Measurements from ENCODE around the gene ADAMTS6. TPM values are rescaled to one million over a fixed set of nuclear protein-coding genes. Genes with fewer than 3 reads are reported as not detected.

The ADAMTS6 gene
- total and polyA plus RNA-seq, 2 experiments from 2014 or later: 3.4 to 21.0 TPM

DNA sequence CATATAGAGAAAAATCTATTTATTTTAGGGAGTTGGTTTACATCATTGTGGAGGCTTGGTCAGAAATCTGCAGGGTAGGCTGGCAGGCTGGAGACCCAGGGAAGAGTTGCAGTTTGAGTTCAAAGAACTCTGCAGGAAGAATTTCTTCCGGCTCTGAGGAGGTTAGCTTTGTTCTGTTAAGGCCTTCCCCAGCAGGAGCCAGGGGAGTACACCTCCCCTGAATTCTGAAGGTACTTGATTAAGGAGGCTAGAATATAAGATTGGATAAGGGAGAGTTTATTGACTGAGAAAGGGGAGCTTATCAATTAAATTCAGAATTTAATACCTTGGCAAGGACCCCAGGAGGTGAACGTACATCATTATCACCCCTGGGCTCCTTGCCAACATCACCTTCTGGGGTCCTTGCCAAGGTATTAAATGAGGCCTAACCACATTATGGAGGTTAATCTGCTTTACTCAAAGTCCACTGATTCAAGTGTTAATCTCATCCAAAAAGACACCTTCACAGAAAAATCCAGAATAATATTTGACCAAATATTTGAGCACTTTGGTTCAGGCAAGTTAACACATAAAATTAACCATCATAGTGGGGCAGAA is 361.3 kb downstream of the ADAMTS6 start:
- Histone ChIP-seq H3K4me1 (ENCODE audit: insufficient read depth) (no peaks in the 10 kb centered on the region), H3K36me3 (replicated peaks; ENCODE audit: insufficient read depth, low read depth) (no peaks in the 10 kb centered on the region), H3K27ac (no peak overlapping the region), H2AFZ (no peak overlapping the region), H3K9me2 (replicated peaks; ENCODE audit: insufficient read depth) (no peaks in the 10 kb centered on the region), H4K20me1 (ENCODE audit: insufficient read depth, poor library complexity, severe bottlenecking) (no peaks in the 10 kb centered on the region), H3K4me2 (no peak overlapping the region), H3K4me3 (no peak overlapping the region), H3K27me3 (no peaks in the 10 kb centered on the region), H3K79me2 (no peaks in the 10 kb centered on the region), H3K9me3 (ENCODE audit: low read depth) (no peaks in the 10 kb centered on the region)
- TF ChIP-seq EZH2phosphoT487 (IDR thresholded peaks at IDR 0.05; ENCODE audit: low read depth, severe bottlenecking, unreplicated experiment) (no peak), EZH2 (IDR thresholded peaks at IDR 0.05; ENCODE audit: borderline replicate concordance) (no peak)
- TF ChIP-seq, protein P1, sequence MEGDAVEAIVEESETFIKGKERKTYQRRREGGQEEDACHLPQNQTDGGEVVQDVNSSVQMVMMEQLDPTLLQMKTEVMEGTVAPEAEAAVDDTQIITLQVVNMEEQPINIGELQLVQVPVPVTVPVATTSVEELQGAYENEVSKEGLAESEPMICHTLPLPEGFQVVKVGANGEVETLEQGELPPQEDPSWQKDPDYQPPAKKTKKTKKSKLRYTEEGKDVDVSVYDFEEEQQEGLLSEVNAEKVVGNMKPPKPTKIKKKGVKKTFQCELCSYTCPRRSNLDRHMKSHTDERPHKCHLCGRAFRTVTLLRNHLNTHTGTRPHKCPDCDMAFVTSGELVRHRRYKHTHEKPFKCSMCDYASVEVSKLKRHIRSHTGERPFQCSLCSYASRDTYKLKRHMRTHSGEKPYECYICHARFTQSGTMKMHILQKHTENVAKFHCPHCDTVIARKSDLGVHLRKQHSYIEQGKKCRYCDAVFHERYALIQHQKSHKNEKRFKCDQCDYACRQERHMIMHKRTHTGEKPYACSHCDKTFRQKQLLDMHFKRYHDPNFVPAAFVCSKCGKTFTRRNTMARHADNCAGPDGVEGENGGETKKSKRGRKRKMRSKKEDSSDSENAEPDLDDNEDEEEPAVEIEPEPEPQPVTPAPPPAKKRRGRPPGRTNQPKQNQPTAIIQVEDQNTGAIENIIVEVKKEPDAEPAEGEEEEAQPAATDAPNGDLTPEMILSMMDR (IDR thresholded peaks at IDR 0.05; ENCODE audit: poor library complexity): no peak
- 67% methylated on average over 2 of the region's 2 CpGs for WGBS (ENCODE audit: low lambda C conversion rate, missing lambda C conversion rate)
- no peak for DNase-seq (ENCODE audit: low spot score)

DNA sequence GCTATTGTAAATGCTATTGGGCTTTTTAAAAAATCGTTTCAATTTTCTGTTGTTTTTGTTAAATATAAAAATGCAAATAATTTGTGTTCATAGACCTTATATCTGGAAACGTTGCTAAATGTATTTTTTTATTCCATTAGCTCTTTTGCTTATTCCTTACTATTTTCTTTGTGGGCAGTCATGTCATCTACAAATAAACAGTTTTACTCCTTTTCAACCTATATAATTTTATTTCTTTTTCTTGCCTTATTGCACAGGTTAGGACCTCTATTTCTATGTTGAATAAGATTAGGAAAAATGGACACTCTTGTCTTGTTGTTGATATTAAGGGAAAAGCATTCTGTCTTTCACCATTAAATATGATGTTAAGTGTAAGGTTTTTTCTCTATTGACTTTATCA is 364.2 kb downstream of the ADAMTS6 start:
- Histone ChIP-seq H2AFZ (no peak overlapping the region), H3K27me3 (no peaks in the 10 kb centered on the region), H3K4me3 (no peak overlapping the region), H3K79me2 (no peaks in the 10 kb centered on the region), H3K36me3 (replicated peaks; ENCODE audit: insufficient read depth, low read depth) (no peaks in the 10 kb centered on the region), H4K20me1 (ENCODE audit: insufficient read depth, poor library complexity, severe bottlenecking) (no peaks in the 10 kb centered on the region), H3K27ac (no peak overlapping the region), H3K9me2 (replicated peaks; ENCODE audit: insufficient read depth) (no peaks in the 10 kb centered on the region), H3K9me3 (ENCODE audit: low read depth) (no peaks in the 10 kb centered on the region), H3K4me1 (ENCODE audit: insufficient read depth) (no peaks in the 10 kb centered on the region), H3K4me2 (no peak overlapping the region)
- DNase-seq (ENCODE audit: low spot score): no peak
- 84% methylated on average over 2 of the region's 2 CpGs for WGBS (ENCODE audit: low lambda C conversion rate, missing lambda C conversion rate)
- TF ChIP-seq, protein P1 (IDR thresholded peaks at IDR 0.05; ENCODE audit: poor library complexity): no peak
- TF ChIP-seq EZH2 (IDR thresholded peaks at IDR 0.05; ENCODE audit: borderline replicate concordance): no peak
- TF ChIP-seq EZH2phosphoT487 (IDR thresholded peaks at IDR 0.05; ENCODE audit: low read depth, severe bottlenecking, unreplicated experiment): no peak

DNA sequence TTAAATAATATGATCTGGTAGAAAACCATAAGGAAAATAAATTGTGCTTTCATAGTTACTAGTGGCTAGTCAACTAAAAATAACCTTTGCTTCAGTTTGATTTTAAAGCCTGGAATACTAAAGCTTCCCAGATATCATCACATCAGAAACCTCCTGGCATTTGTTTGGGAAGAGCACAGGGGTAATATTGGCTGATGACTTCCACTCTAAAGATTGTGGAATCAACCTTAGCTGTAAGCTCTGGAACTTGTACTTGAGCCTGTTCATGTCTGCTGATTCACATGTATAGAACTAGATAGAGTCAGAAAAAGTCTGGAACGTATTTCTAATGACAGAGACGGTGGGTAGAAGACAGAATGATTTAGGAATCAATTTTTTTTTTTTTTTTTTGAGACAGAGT is 367.9 kb downstream of the ADAMTS6 start:
- H3K9me2 ChIP-seq (replicated peaks; ENCODE audit: insufficient read depth): no peaks in the 10 kb centered on the region
- 91% methylated on average over 2 of the region's 2 CpGs for WGBS (ENCODE audit: low lambda C conversion rate, missing lambda C conversion rate)
- no peak overlapping the region for H2AFZ ChIP-seq
- no peak for TF ChIP-seq EZH2phosphoT487 (IDR thresholded peaks at IDR 0.05; ENCODE audit: low read depth, severe bottlenecking, unreplicated experiment)
- no peak for DNase-seq (ENCODE audit: low spot score)
- H3K9me3 ChIP-seq (ENCODE audit: low read depth): no peaks in the 10 kb centered on the region
- H3K36me3 ChIP-seq (replicated peaks; ENCODE audit: insufficient read depth, low read depth): no peaks in the 10 kb centered on the region
- H4K20me1 ChIP-seq (ENCODE audit: insufficient read depth, poor library complexity, severe bottlenecking): no peaks in the 10 kb centered on the region
- H3K79me2 ChIP-seq: no peaks in the 10 kb centered on the region
- no peaks in the 10 kb centered on the region for H3K27me3 ChIP-seq
- H3K4me3 ChIP-seq: no peak overlapping the region
- H3K4me2 ChIP-seq: no peak overlapping the region
- no peak overlapping the region for H3K27ac ChIP-seq
- no peaks in the 10 kb centered on the region for H3K4me1 ChIP-seq (ENCODE audit: insufficient read depth)

DNA sequence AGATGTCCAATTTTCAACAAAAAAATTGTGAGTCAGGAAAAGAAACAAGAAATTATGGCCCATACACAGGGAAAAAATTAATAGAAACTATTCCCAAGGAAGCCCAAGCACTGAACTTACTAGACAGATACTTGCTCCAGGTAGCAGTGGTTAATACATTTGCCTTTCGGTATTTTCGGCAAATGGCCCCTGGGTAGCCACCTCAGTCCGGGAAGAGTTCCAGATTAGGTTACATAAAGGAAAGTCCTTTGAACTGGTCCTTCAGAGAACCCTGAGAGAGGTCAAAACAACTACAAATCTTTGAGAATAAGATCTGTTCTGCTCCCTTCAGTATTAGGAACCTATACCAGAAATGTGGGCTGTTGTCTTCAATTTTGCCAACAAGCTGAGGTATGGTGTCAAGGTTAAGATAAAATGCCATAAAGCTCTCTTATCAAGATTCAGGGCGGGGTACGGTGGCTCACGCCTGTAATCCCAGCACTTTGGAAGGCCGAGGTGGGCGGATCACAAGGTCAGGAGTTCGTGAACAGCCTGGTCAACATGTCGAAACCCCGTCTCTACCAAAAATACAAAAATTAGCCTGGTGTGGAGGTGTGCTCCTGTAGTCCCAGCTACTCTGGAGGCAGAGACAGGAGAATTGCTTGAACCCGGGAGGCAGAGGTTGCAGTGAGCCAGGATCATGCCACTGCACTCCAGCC is 369.6 kb downstream of the ADAMTS6 start:
- Histone ChIP-seq H3K27ac (no peak overlapping the region), H3K36me3 (replicated peaks; ENCODE audit: insufficient read depth, low read depth) (no peaks in the 10 kb centered on the region), H3K9me2 (replicated peaks; ENCODE audit: insufficient read depth) (no peaks in the 10 kb centered on the region), H3K4me1 (ENCODE audit: insufficient read depth) (no peaks in the 10 kb centered on the region), H3K79me2 (no peaks in the 10 kb centered on the region), H2AFZ (no peak overlapping the region), H3K9me3 (ENCODE audit: low read depth) (no peaks in the 10 kb centered on the region), H3K27me3 (no peaks in the 10 kb centered on the region), H3K4me2 (no peak overlapping the region), H3K4me3 (no peak overlapping the region), H4K20me1 (ENCODE audit: insufficient read depth, poor library complexity, severe bottlenecking) (no peaks in the 10 kb centered on the region)
- TF ChIP-seq EZH2 (IDR thresholded peaks at IDR 0.05; ENCODE audit: borderline replicate concordance) (no peak), EZH2phosphoT487 (IDR thresholded peaks at IDR 0.05; ENCODE audit: low read depth, severe bottlenecking, unreplicated experiment) (no peak)
- TF ChIP-seq, protein P1 (IDR thresholded peaks at IDR 0.05; ENCODE audit: poor library complexity): no peak
- 70% methylated on average over 12 of the region's 12 CpGs for WGBS (ENCODE audit: low lambda C conversion rate, missing lambda C conversion rate)
- DNase-seq (ENCODE audit: low spot score): no peak

All from hepatocyte (in vitro differentiated cells).